ENCODE results near the gene SAMD15. TPM values are rescaled to one million over a fixed set of nuclear protein-coding genes. Genes with fewer than 3 reads are reported as not detected.

Gene SAMD15
- total and polyA plus RNA-seq, 2 experiments from 2014 or later, result 0.61 to 0.76 TPM

DNA sequence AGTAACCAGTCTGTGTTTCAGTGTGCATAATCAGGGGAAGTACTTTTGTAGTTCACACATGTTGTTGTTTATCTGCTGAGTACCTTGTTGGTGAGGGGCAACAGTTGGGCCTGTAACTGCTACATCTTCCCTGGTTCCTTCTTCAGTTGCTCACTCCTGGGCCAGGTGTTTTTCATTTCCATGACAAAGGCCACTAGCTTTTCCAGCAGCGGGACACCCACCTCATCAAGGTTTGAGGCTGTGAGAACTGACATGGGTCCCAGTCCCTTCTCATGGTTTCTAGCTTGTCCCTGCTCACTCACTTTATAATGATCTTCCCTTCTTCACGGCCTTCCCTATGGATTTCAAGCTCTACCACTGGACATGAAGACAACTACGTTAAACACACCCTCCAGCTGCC is 47.7 kb downstream of the SAMD15 start:
- H2AFZ ChIP-seq, result no peak overlapping the region
- no peaks in the 10 kb centered on the region for H3F3A ChIP-seq (replicated peaks; ENCODE audit: low read depth)
- H3K27me3 Mint-ChIP-seq (ENCODE audit: insufficient read depth, low read depth, poor library complexity), result no peaks in the 10 kb centered on the region
- peaks cover 11% of the 10 kb centered on the region; the same call in 1 of the 2 replicates for H3K4me1 ChIP-seq (ENCODE audit: insufficient read depth)
- peaks cover 54% of the 10 kb centered on the region for H3K36me3 Mint-ChIP-seq (ENCODE audit: low read depth)
- peaks cover 10% of the 10 kb centered on the region for H3K4me1 Mint-ChIP-seq
- H3K9me2 ChIP-seq (ENCODE audit: insufficient read depth), result no peaks in the 10 kb centered on the region
- H3K79me2 ChIP-seq (replicated peaks; ENCODE audit: insufficient read depth), result no peaks in the 10 kb centered on the region
- peaks cover 5% of the 10 kb centered on the region for H3K9me3 Mint-ChIP-seq
- H3K27ac Mint-ChIP-seq, result peak overlapping the region; percentile 39; the same call in 1 of the 2 replicates
- no peaks in the 10 kb centered on the region for H4K20me1 ChIP-seq (replicated peaks; ENCODE audit: insufficient read depth)
- H3K27me3 ChIP-seq (ENCODE audit: insufficient read depth), result no peaks in the 10 kb centered on the region
- peak; percentile 93 for ATAC-seq
- no peak overlapping the region for H3K4me3 ChIP-seq
- TF ChIP-seq JUNB (IDR thresholded peaks at IDR 0.05; ENCODE audit: unreplicated experiment), result no peak
- TF ChIP-seq, protein P1, sequence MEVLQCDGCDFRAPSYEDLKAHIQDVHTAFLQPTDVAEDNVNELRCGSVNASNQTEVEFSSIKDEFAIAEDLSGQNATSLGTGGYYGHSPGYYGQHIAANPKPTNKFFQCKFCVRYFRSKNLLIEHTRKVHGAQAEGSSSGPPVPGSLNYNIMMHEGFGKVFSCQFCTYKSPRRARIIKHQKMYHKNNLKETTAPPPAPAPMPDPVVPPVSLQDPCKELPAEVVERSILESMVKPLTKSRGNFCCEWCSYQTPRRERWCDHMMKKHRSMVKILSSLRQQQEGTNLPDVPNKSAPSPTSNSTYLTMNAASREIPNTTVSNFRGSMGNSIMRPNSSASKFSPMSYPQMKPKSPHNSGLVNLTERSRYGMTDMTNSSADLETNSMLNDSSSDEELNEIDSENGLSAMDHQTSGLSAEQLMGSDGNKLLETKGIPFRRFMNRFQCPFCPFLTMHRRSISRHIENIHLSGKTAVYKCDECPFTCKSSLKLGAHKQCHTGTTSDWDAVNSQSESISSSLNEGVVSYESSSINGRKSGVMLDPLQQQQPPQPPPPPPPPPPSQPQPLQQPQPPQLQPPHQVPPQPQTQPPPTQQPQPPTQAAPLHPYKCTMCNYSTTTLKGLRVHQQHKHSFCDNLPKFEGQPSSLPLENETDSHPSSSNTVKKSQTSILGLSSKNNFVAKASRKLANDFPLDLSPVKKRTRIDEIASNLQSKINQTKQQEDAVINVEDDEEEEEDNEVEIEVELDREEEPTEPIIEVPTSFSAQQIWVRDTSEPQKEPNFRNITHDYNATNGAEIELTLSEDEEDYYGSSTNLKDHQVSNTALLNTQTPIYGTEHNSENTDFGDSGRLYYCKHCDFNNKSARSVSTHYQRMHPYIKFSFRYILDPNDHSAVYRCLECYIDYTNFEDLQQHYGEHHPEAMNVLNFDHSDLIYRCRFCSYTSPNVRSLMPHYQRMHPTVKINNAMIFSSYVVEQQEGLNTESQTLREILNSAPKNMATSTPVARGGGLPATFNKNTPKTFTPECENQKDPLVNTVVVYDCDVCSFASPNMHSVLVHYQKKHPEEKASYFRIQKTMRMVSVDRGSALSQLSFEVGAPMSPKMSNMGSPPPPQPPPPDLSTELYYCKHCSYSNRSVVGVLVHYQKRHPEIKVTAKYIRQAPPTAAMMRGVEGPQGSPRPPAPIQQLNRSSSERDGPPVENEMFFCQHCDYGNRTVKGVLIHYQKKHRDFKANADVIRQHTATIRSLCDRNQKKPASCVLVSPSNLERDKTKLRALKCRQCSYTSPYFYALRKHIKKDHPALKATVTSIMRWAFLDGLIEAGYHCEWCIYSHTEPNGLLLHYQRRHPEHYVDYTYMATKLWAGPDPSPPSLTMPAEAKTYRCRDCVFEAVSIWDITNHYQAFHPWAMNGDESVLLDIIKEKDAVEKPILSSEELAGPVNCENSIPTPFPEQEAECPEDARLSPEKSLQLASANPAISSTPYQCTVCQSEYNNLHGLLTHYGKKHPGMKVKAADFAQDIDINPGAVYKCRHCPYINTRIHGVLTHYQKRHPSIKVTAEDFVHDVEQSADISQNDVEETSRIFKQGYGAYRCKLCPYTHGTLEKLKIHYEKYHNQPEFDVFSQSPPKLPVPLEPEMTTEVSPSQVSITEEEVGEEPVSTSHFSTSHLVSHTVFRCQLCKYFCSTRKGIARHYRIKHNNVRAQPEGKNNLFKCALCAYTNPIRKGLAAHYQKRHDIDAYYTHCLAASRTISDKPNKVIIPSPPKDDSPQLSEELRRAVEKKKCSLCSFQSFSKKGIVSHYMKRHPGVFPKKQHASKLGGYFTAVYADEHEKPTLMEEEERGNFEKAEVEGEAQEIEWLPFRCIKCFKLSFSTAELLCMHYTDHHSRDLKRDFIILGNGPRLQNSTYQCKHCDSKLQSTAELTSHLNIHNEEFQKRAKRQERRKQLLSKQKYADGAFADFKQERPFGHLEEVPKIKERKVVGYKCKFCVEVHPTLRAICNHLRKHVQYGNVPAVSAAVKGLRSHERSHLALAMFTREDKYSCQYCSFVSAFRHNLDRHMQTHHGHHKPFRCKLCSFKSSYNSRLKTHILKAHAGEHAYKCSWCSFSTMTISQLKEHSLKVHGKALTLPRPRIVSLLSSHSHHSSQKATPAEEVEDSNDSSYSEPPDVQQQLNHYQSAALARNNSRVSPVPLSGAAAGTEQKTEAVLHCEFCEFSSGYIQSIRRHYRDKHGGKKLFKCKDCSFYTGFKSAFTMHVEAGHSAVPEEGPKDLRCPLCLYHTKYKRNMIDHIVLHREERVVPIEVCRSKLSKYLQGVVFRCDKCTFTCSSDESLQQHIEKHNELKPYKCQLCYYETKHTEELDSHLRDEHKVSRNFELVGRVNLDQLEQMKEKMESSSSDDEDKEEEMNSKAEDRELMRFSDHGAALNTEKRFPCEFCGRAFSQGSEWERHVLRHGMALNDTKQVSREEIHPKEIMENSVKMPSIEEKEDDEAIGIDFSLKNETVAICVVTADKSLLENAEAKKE (CRISPR knock-in tag; IDR thresholded peaks at IDR 0.05), result peak; percentile 56
- DNase-seq (ENCODE audit: low spot score), result peak; percentile 63
- peak overlapping the region; percentile 70; the same call in 1 of the 2 replicates for H3K27ac ChIP-seq (ENCODE audit: low read depth)
- H3K36me3 ChIP-seq (ENCODE audit: insufficient read depth), result peaks cover 12% of the 10 kb centered on the region; the same call in 1 of the 2 replicates
- H3K4me2 ChIP-seq, result peak overlapping the region; percentile 51
- peak overlapping the region; percentile 13; the same call in 1 of the 3 replicates for H3K4me3 Mint-ChIP-seq

DNA sequence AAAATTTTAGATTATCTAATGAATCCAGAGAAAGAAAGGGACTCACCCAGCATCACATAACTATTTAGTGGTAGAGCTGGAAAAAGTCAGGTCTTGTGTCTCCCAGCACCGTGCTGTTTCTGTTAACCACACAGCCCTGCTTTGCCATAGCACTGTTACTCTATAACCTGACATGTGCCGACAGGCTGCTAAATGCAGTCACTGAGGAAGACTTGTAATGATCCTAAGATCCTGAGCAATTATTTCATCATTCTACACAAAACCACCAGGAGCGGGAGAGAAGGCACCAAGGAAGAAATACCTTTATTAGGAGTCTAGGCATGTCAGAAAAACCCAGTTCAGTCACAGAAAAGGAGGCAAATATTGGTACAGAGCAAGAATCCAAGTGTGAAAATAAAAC is 49.2 kb downstream of the SAMD15 start:
- H3K27ac Mint-ChIP-seq, result no peak overlapping the region
- Histone ChIP-seq H3K27ac (ENCODE audit: low read depth) (no peak overlapping the region), H3K27me3 (ENCODE audit: insufficient read depth) (no peaks in the 10 kb centered on the region), H3K79me2 (replicated peaks; ENCODE audit: insufficient read depth) (no peaks in the 10 kb centered on the region), H4K20me1 (replicated peaks; ENCODE audit: insufficient read depth) (no peaks in the 10 kb centered on the region), H3K36me3 (ENCODE audit: insufficient read depth) (peaks cover 12% of the 10 kb centered on the region; the same call in 1 of the 2 replicates), H3F3A (replicated peaks; ENCODE audit: low read depth) (no peaks in the 10 kb centered on the region), H3K4me1 (ENCODE audit: insufficient read depth) (peaks cover 11% of the 10 kb centered on the region; the same call in 1 of the 2 replicates), H3K4me3 (no peak overlapping the region), H2AFZ (no peak overlapping the region), H3K9me2 (ENCODE audit: insufficient read depth) (no peaks in the 10 kb centered on the region), H3K4me2 (no peak overlapping the region)
- peaks cover 44% of the 10 kb centered on the region for H3K36me3 Mint-ChIP-seq (ENCODE audit: low read depth)
- no peak for DNase-seq (ENCODE audit: low spot score)
- H3K4me3 Mint-ChIP-seq, result no peak overlapping the region
- peaks cover 10% of the 10 kb centered on the region for H3K4me1 Mint-ChIP-seq
- ATAC-seq, result no peak
- H3K9me3 Mint-ChIP-seq, result no peaks in the 10 kb centered on the region
- no peaks in the 10 kb centered on the region for H3K27me3 Mint-ChIP-seq (ENCODE audit: insufficient read depth, low read depth, poor library complexity)
- TF ChIP-seq, protein P2, sequence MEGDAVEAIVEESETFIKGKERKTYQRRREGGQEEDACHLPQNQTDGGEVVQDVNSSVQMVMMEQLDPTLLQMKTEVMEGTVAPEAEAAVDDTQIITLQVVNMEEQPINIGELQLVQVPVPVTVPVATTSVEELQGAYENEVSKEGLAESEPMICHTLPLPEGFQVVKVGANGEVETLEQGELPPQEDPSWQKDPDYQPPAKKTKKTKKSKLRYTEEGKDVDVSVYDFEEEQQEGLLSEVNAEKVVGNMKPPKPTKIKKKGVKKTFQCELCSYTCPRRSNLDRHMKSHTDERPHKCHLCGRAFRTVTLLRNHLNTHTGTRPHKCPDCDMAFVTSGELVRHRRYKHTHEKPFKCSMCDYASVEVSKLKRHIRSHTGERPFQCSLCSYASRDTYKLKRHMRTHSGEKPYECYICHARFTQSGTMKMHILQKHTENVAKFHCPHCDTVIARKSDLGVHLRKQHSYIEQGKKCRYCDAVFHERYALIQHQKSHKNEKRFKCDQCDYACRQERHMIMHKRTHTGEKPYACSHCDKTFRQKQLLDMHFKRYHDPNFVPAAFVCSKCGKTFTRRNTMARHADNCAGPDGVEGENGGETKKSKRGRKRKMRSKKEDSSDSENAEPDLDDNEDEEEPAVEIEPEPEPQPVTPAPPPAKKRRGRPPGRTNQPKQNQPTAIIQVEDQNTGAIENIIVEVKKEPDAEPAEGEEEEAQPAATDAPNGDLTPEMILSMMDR (conservative IDR thresholded peaks at IDR 0.05; ENCODE audit: low read depth in 2 of 2), result no peak
- TF ChIP-seq, protein P1 (CRISPR knock-in tag; IDR thresholded peaks at IDR 0.05), result no peak
- no peak for TF ChIP-seq JUNB (IDR thresholded peaks at IDR 0.05; ENCODE audit: unreplicated experiment)
